DMS153 treated with DMSO at 0.1 percent for 48 hours (cell line): Measurements from ENCODE around the gene IGFBP7.

Experiments used
- DNase-seq: peaks from one replicate; lab custom pipeline; 2025; ENCODE audit not compliant: unreplicated experiment; lab: John Stamatoyannopoulos, UW

Gene IGFBP7, protein sequence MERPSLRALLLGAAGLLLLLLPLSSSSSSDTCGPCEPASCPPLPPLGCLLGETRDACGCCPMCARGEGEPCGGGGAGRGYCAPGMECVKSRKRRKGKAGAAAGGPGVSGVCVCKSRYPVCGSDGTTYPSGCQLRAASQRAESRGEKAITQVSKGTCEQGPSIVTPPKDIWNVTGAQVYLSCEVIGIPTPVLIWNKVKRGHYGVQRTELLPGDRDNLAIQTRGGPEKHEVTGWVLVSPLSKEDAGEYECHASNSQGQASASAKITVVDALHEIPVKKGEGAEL

DNA sequence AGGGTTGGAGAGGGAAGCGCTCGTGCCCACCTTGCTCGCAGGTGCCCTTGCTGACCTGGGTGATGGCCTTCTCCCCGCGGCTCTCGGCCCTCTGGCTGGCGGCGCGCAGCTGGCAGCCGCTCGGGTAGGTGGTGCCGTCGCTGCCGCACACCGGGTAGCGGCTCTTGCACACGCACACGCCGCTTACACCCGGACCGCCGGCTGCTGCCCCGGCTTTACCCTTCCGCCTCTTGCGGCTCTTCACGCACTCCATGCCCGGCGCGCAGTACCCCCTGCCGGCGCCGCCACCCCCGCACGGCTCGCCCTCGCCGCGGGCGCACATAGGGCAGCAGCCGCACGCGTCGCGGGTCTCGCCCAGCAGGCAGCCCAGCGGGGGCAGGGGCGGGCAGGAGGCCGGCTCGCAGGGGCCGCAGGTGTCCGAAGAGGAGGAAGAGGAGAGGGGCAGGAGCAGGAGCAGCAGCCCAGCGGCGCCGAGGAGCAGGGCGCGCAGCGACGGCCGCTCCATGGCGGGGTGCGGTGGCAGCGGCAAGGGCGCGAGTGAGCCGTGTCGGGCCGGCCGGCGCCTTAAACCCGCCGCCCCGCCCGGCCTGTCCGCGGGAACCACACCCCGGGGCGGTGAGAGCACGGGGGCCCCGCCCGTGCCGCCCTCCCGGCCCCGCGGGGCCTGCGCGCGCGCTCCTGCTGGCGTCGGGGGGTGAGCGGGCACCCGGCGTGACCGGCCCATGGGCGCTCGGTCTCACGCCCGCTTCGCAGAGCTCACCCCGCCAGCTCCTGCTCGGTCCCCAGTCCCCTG, at the start of gene IGFBP7:
IGFBP7 (minus strand) TSS at position 539 of the 793 bp plus-strand sequence; CDS start at position 505, 34 bp downstream.
- no peak for DNase-seq

DNA sequence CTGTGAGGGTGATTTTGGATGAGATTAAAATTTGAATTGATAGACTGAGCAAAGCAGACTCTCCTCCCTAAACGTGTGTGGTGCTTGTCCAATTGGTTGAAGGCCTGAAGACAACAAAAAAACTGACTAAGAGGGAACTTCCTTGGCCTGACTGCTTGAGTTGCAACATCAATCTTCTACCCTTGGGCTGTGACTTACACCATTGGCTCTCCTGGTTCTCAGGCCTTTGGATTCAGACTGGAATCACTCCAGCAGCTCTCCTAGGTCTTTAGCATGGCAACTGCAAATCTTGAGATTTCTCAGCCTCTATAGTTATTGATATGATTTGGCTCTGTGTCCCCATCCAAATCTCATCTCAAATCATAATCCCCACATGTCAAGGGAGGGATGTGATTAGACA, 49.7 kb upstream of the IGFBP7 start:
- DNase-seq = no peak

DNA sequence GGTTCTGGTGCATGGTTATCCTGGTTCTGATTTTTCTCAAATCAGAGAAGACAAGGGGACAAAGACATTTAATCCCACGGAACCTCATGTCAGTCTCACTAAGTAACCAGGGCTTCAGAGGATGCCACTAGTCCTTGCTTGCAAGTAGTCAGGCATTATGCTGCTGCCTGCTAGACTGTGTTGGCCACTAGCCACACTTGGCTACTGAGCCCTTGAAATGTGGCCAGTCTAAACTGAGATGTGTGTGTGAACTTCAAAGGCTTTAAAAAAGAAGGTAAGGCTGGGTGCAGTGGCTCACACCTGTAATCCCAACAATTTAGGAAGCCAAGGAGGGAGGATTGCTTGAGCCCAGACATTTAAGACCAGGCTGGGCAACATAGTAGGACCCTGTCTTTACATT, 48.6 kb upstream of the IGFBP7 start:
- no peak for DNase-seq

DNA sequence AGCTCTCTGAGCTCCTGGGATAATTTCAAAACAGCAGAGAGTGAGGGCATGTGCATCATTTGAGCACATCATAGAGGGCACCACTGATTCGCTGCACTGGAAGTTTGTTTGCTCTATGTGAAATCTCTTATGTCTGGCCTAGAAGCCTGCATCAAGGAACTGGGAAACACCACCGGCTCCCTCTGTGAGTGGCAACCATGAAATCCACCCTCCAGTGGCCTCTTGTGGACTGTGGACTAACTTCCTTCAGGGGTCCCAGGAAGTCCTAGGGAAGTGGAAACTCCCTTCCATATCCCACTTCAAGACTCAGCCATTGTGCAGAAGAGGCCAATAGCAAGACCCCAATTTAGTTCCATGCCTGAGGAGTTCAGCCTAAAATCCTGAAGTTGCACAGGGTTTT, 48.0 kb upstream of the IGFBP7 start:
- no peak for DNase-seq

DNA sequence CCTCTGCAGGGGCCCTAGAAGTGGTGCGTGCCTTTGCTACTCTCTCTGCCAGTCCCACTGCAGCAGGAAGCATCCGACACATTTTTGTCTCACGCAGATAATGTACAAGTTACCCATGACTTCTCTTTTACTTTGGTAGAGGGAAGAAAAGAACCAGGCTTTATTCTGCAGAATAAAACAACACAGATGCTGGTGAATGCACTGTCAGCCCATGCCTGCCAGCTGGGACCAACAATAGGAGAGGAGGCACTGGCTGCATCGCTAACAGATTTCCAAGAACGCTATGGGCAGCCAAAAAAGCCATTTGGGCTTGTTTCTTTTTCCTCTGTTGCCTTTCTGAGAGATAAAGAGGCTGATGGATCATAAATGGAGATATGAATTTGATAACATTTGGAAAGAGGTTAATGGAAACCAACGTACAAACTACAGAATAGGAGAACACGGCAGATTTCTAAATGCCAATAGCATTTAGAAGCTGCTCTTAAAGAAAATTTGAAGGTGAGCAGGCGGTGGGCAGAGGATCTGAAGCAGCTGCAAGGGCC, 47.5 kb upstream of the IGFBP7 start:
- DNase-seq = no peak

DNA sequence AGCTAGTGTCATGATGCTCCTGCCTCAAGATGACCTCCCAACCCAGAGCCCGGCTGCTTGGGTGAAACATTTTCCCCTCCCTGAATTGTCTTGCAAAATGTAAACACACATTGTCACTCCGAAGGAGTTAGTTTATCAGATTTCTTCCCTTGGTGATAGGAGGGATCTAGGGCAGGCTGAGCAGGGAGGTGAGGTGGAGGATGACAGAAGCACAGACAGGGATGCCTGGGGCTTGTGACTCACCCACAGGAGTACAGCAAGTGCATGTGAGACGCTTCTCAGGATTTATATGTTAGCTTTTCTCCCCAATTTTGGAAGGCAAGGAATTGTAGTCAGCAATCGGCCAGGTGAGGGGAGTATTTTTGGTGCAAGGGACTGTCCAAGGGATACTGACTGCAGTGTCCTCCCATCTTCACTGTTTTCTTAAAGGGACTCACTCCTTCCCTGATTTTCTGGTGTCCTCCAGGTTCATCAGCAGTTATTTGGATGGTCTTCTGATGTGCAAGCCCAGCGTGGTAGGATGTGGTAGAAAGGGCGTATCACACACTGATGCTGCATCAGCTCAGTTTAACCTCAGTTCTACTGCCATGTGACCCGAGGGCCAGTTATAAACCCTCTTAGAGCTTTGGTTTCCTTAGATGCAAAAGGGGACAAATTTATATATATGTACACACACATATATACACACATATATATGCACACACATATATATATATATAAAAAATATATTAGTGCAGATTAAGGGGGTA, 46.2 kb upstream of the IGFBP7 start:
- no peak for DNase-seq

DNA sequence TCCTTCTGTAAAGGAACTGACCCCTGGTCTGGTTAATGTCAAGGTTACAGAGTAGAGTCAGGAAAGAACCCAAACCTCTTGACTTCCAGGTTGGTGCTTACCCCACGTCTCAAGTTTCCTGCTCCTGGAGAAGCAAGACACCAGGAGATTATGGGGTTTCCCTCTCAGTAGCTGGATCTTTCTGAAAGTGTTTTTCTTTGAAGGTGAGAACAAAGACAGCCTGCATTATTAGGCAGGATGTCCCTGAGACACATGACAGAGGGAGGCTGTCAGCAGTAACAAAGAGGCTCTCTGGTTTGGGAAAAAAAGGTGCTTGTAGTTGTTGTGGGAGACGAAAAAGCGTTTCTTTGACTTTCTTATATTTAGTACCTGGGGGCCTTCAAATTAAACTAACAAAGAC, 44.7 kb upstream of the IGFBP7 start:
- no peak for DNase-seq

DNA sequence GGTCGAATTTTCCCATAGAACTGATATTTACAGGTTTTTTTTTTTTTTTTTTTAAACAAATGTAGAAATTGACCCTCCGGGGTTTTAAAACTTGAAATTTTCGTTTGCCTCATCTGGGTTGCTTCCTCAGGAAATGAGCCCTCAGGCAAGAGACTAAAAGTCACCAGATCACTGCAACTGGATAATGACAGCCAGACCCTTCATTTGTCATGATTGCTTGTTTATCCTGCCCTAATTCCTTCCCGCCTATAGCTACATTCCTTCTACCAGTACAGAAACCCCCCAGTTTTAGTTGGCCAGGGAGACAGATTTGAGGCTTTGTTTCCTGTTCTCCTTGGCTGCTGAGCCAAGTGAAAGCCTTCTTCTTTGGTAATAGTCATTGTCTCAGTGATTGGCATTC, 44.0 kb upstream of the IGFBP7 start:
- DNase-seq = no peak

DNA sequence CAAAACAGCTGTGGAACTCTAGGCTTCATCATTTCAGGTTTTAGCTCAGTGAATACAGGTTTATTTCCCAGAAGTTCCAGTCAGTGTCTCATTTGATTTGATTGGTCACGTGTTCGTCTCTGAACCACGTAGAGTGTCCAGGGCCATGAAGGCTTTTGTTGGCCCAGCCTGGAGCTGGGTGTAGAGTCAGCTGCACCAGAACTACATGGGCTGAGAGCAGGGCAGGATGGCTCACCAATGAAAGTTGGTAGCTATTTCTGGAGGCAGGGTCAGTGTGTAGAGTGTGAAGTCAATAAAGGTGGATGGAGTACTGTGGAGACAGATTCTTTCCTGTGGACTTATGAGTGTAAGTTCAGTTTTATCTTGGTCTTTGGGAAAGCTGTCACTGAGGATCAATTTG, 43.0 kb upstream of the IGFBP7 start:
- no peak for DNase-seq

DNA sequence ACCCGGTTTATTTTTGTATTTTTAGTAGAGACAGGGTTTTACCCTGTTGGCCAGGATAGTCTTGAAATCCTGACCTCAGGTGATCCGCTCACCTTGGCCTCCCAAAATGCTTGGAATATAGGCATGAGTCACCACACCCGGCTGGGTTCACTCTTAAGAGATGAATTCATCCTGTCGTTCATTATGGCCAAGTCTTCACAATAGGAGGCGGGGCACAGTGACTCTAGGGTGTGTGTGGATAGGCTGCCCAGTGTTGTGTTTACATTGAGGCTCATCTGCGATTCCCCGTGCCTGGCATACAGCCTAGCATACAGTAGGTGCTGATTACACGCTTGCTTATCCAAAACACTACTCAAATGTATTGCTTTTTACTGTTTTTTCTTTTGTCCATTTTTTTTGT, 41.3 kb upstream of the IGFBP7 start:
- DNase-seq = no peak

DNA sequence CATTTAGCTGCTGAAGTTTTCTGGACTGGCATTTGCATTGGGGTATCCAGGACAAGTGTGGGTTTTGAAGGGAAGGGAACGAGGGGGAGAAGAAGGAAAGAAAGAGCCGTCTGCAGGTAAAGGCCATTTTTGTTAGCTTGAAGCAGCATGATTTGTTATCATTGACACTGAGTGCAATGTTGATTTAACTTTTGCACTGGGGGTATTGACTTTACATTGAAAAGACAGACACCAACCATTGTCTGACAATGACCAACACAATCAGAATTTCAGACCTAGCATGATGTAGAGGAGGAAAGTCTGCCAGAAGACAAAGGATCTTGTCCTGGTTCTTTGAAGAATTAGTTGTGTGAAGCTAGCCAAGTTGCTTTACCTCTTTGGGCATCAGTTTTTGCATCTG, 39.6 kb upstream of the IGFBP7 start:
- no peak for DNase-seq

DNA sequence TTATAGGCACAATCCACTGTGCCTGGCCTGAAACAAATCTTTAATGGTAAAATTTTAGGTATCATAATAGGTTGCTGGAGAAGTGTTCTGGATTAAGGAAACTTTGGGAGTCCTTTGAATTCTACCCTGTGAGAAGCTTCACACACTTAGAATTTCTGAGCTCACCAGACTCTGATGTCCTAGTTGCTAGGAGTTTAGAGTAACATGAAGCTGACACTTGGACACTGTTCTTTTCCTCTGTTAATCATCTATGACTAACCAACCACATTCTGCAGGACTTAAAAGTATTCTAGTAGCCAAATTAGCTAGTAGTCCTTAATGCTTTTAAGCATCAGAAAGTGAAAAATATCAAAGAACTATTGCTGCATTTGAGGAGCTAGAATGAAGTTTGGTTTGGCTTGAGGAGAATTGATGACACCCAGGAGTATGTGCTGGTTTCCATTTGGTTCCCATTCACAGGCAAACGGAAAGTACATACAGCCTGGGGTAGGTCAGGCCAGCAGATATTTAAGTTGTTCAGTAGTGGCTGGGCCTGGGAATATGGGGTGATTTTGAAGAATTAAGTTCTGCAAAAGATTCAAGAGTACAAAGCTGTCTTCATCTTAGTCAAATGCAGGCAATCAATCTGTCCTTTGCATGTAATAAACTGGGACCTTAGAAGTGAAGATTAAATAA, 38.8 kb upstream of the IGFBP7 start:
- DNase-seq = no peak

DNA sequence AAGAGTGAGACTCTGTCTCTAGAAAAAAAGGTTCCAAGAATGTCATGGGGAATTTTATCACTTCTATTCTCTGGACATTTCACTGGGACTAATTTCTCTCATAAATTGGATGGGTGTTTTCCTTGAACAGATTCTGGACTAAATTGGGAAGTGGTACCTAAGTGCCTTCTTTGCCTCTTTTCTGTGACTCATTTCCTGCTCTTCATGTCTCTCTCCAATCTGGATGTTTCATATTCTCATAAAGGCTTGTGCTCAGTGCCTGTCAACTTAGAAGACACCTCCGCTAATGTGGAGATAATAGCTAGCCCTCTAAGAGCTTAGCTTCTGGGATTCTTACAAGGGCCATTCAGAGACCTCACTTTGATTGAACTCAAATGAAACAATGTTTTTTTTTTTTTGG, 38.0 kb upstream of the IGFBP7 start:
- DNase-seq = no peak

DNA sequence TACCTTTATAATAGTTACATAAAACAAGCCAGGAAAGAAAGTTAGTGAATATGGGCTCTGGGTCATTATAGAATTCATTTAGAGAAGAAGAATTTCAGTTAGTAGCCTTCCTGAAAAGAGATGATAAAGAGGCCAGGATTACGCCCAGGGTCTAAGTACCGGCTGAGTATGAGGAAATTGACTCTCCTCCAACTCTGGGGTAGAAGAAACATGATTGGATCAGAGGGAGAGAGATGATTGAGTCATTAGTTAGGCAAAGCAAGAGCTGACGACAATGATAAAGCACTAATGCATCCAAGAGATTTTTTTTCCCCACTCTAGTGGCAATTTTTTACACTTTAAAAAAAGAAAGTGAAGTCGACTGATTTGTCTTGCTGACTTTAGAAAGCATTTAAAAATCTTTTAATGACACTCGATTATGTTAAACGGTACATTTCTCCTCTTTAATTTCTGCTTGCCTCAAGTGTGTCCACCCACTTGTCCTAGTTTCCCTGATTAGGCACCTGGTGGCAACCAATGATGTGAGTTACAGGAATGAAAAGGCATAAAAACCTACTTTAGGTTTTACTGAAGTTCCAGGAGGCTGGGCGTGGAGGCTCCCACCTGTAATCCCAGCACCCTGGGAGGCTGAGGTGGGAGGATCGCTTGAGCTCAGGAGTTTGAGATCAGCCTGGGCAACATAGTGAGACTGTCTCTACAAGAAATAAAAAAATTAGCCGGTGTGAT, 37.3 kb upstream of the IGFBP7 start:
- no peak for DNase-seq

DNA sequence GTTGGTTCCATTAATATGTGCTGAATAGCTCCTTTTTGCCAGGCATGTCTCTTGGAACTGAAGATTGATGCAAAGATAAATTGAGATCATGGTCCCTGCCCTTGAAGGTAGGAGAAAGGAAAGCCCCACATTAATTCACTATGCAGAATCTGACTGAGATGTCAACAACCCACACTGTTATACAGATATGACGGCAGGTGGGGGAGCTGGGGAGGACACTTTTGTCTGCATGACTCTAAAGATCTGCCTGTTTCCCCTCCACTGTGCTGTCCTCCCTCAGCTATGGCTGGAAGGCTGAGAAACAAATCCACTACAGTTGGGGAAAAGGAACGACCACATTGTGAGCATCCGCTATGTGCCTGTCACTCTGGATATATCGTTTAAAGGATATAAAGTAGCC, 36.3 kb upstream of the IGFBP7 start:
- DNase-seq = no peak

DNA sequence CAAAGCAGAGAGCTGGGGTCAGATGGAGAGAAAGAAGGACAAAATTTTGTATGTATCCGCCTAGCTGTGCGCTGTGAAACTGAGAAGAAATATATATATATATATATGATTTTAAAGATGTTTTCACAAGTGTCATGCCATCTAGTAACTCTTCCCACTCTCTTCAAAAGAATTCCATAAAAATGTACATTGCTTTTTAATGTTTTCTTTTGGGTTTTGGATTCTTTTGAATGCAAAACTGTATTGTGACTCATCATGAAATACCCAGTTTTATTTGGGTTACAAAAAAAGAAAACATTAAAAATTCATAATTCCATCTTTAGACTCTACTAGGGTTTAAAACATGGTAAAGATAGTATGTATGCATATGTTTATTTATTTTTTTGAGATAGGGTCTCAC, 34.3 kb upstream of the IGFBP7 start:
- DNase-seq = no peak

DNA sequence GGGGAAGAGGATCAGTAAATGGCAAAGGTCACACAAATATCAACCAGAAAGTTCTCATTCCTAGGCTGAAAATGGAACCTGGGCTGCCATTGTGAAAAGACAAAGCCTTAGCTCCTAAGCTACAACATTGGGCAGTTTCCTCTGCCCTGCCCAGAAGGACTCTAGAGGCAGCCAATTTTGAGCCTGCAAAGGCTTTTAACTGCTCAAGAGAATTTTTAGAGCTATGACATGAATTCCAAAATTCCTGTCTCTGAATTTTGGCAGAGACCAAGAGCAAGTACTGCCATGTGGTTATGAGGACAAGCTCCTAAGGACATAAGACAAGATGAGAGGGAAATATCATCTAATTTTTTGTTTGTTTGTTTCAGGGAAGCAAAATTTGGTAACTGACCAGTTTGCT, 29.6 kb upstream of the IGFBP7 start:
- no peak for DNase-seq

DNA sequence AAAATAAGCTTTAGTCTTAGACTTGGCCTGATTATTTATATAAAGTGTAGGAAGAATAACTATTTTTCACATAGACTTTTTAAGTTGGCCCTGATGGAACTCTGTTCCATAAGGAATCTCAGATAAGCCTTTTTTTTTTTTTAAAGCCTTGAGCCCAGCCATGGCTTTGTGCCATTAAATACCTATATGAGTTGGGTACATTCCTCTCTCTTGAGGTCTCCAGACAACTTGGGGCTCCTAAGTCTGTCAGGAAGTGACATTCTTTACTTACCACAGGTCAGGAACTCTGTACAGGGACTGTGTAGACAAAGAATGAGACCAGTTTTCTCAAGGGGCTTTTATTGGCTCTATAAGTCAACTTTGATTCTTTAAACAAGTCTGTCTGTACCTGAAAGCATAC, 27.1 kb upstream of the IGFBP7 start:
- DNase-seq = no peak

DNA sequence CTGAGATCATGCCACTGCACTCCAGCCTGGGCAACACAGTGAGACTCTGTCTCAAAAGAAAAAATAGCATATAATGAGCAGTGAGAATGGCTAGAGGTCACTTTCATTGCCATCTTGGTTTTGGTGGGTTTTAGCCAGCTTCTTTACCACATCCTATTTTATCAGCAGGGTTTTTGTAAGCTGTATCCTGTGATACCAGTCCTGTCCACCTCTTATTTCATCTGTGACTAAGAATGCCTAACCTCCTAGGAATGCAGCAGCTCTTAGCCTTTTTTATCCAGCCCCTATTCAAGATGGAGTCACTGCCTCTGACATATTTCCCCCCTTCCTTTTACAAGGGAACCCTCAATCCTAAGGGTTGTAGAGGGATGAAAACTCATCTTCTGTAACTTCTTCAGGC, 26.1 kb upstream of the IGFBP7 start:
- no peak for DNase-seq

DNA sequence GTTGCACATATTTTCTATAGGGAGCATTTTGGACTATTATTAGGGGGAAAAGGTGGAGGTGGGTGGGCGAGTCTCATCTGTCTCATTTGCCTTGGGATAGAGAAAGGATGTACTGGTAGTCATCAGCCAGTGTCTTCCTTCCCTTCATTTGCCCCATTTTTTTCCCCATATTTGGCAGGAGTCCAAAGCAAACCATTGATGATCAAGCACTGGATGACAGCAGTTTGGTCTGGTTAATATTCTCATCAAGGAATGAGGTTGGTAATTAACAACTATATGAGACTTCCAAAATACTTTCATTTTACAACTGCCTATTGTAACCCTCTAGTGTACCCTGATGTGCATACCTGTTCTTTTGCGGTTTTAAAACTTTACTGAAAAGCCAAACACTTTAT, 22.6 kb upstream of the IGFBP7 start:
- DNase-seq = no peak
